Fibroblast of the aortic adventitia (primary cell): ENCODE results near the gene DOCK4. TPM values are rescaled to one million over a fixed set of nuclear protein-coding genes. Genes with fewer than 3 reads are reported as not detected.
A peak's percentile ranks its signal among the peaks of the same experiment; 100 is the strongest.

Experiments
- DNase-seq: peaks from one replicate; pipeline ENCODE4 v3.0.0-alpha.2; 2010; ENCODE audit warnings: low read depth
- H3K4me3 ChIP-seq: 2 replicates; pipeline ENCODE4 v1.5.1; 2011; ENCODE audit warnings: low read depth, mild to moderate bottlenecking, control low read depth, low read length, moderate library complexity
- total RNA-seq: library from RNA; depleted of rRNA; stranded (reverse); fragments of >200 nt; gene quantifications from 2 replicates; pipeline ENCODE4 v1.2.3, GENCODE V29; 2012; ENCODE audit warnings: low replicate concordance
- TF ChIP-seq, protein P1 (sequence below): IDR thresholded peaks from 2 replicates; pipeline ENCODE4 v1.5.1; 2011; ENCODE audit warnings: mild to moderate bottlenecking, low read length, control low read depth, inconsistent platforms; ENCODE audit not compliant: insufficient read depth

Gene DOCK4
- total RNA-seq, 1 donor = 25.9 TPM

DNA sequence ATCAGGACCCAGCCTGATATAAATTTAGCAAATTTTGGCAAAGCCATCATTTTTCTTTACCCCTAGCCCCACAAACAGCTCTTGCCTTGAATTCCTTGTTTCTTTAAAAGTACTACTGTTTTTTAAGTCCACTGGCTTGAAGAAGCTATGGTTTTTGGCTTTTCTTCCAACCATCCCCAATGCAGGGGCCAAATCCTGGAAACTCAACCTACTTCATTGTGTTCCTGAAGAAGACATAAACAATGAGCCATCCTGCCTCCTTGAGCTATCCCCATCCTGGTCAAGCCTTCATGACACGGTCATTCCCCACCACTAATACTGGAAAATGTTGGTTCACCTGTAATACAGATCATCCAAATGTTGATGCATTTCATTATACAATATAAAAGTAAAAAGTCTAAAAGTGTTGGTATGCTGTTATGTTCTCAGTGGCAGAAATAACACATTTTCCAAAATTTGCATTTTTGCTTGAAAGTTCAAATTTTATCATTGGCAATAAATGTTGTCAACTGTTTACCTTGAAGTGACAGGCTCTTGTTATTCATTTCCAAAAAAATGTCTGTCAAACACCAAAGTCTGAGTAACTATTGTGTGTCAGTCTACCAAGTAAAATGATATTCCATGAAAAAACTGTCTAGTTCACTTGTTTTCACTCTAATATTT lies 92.2 kb downstream of the DOCK4 start:
- DNase-seq = no peak
- H3K4me3 ChIP-seq = no peak overlapping the region
- TF ChIP-seq, protein P1, sequence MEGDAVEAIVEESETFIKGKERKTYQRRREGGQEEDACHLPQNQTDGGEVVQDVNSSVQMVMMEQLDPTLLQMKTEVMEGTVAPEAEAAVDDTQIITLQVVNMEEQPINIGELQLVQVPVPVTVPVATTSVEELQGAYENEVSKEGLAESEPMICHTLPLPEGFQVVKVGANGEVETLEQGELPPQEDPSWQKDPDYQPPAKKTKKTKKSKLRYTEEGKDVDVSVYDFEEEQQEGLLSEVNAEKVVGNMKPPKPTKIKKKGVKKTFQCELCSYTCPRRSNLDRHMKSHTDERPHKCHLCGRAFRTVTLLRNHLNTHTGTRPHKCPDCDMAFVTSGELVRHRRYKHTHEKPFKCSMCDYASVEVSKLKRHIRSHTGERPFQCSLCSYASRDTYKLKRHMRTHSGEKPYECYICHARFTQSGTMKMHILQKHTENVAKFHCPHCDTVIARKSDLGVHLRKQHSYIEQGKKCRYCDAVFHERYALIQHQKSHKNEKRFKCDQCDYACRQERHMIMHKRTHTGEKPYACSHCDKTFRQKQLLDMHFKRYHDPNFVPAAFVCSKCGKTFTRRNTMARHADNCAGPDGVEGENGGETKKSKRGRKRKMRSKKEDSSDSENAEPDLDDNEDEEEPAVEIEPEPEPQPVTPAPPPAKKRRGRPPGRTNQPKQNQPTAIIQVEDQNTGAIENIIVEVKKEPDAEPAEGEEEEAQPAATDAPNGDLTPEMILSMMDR = no peak

DNA sequence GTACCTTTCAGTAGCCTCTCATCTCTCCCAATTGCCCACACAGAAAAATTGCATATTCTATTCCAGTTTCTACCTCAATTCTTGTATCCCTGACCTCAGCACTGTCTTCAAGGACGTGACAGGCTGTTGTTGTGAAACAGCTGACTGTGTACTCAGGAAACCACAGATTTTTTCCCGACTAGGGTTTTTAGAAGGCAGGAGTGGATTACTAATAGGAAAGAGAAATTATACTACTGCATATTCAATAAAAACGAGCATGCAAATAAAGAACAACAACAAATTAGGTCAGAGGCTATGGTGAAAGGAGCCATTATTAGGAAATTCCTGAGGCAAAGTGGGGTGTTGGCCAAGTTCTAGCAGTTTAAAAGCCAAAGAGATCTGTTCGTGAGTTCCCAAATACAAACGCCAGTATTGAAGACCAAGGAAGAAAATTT lies 93.4 kb downstream of the DOCK4 start:
- DNase-seq = peak; percentile 71
- TF ChIP-seq, protein P1 = no peak
- H3K4me3 ChIP-seq = no peak overlapping the region

DNA sequence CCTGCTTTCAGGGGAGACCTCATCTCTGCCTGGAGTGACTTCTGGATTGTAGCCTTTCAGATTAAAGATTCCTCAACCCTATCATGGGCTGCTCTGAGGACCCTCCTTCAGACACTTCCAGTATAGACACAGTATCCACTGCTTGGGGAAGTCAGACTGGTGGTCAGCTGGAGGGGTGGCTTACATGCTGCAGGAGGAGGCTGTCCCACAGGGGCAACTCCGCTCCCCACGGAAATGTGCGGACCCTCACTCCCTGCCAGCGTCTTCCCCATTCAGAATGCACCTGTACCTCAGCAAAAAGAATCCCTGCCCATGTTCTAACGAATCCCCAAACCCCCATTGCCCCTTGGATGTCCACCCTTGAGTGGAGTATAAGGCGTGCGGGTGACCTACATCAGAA lies 95.5 kb downstream of the DOCK4 start:
- DNase-seq = no peak
- H3K4me3 ChIP-seq = no peak overlapping the region
- TF ChIP-seq, protein P1 = no peak

DNA sequence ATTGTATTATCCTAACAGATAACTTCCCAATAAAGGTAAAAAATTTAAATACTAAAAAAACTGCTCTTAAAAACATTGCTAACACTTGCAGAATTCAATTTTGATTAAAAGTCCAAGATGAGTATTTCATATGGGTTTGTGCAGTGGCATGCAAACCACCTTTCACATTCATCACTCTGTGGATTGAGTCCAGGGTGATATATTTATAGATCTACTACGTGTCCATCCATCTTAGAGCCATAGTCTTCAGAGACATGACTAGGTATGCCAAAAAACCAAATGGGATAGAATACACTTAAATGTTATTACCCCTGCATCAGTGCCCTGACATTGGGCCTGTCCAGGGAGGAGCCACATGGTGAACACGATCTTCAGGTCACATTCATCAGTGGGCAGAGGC lies 96.0 kb downstream of the DOCK4 start:
- TF ChIP-seq, protein P1 = no peak
- no peak overlapping the region for H3K4me3 ChIP-seq
- no peak for DNase-seq

DNA sequence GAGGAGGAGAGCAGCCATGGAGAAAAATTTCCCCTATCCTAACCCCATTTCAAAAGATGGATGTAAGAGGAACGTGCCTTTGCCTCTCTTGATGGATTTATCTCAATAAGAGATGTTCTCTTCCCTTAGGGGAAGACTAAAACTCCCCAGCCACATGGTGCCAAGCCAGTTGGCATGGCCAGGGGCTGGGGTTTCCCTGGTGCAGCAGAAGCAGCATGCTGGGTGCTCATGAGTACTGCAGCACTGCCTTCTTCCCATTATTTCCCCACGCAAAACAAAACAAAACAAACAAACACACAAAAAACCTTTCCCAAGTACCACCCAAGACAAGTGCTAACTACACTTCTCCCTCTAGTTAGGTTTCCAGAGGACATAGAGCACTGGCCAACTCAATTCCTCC lies 97.2 kb downstream of the DOCK4 start:
- DNase-seq = no peak
- TF ChIP-seq, protein P1 = no peak
- H3K4me3 ChIP-seq = no peak overlapping the region

DNA sequence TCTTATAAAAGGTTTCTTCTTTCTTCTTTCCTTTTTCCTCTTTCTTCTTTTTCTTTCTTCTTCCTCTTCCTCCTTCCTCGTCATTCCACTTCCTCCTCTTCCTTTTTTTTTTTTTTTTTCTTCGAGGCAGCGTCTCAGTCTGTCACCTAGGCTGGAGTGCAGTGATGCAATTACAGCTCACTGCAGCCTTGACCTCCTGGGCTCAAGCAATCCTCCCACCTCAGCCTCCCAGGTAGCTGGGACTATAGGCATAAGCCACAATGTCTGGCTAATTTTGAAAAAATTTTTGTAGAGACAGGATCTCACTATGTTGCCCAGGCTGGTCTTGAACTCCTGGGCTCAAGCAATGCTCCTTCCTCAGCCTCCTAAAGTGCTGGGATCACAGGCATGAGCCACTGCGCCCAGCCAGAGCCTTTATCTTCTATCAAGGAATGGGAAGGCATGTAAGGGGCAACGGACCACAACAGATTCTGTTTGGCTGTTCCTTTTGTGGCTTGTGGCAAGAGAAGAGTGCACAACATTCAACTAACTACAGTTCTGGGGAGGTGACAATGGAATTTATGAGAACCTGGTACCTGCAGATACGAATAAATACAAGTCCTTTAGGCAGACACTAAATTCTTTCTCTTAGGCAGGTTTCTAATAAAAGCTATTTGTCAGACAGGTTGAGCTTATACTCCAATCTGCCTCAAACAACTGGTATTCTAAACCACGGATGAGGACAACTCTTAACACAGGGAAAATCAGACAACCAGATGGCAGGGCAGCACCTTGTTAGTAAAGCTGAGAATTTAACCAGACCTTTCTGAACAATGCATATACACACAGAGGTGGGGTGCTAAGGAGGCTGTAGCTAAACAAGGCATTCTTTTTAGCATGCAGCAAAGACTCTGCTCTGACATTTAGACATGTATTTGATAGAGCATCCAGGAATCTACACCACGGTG lies 100.3 kb downstream of the DOCK4 start:
- DNase-seq = no peak
- TF ChIP-seq, protein P1 = no peak
- H3K4me3 ChIP-seq = no peak overlapping the region
